GM23248 (cell line): ENCODE results near the gene CCDC121.

Experiments used
- EZH2 ChIP-seq: fragments of 200-600 bp; sonication (generic); IDR thresholded peaks from 2 replicates; pipeline ENCODE4 v1.6.1; 2018; ENCODE audit warnings: antibody characterized with exemption, mild to moderate bottlenecking; ENCODE audit not compliant: insufficient read depth, poor library complexity, severe bottlenecking
- EZH2phosphoT487 ChIP-seq: fragments of 200-600 bp; sonication (generic); IDR thresholded peaks from 2 replicates; pipeline ENCODE4 v1.6.1; 2018; ENCODE audit warnings: antibody characterized with exemption, moderate library complexity, mild to moderate bottlenecking, low read depth; ENCODE audit not compliant: insufficient read depth

- TF ChIP-seq EZH2phosphoT487 (no peak), EZH2 (no peak)
These were observed 35.4 kb upstream of the CCDC121 start for GRCh38 chr2:27664154-27664574.
